Measurements from ENCODE around the gene KIAA0232. TPM values are rescaled to one million over a fixed set of nuclear protein-coding genes. Genes with fewer than 3 reads are reported as not detected.

KIAA0232 gene
- total RNA-seq, 1 experiment from 2014 or later: 28.5 TPM

DNA sequence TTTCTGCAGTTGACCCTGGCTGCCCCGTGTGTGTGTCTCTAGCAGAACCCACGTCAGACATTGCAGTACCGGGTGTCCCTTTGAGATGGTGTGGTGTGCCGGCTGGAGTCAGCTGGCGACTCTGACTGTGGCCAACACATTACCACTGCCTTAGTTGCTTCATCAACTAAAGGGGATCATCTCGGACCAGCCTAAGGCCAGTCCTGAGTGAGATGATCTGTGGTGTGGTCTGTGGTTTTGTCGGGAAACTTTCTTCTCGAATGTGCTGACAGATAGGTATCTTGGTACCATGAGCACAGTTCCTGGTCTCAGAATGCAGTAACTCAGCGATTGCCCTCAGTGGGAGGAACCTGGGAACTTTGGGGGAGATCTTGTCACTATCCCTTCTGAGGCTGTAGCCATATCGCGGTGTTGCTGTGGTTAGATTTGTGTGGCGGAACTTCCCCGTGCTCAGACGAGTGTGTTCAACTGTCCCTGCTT is 142.9 kb downstream of the KIAA0232 start:
- Histone ChIP-seq H3K18ac (ENCODE audit: insufficient read length, low read depth, low read length) (no peak overlapping the region), H3K23ac (ENCODE audit: insufficient read length, low read depth, low read length) (no peak overlapping the region), H4K5ac (ENCODE audit: insufficient read length, low read depth, low read length) (no peak overlapping the region), H3K27ac (ENCODE audit: insufficient read length, low read depth, low read length) (no peak overlapping the region), H3K79me2 (ENCODE audit: insufficient read depth, low read length) (no peaks in the 10 kb centered on the region; the same call in 1 of the 2 replicates), H3K9me3 (ENCODE audit: control insufficient read depth, low read depth, low read length) (no peaks in the 10 kb centered on the region), H3K56ac (ENCODE audit: insufficient read length, low read depth, low read length) (no peak overlapping the region), H3K27me3 (ENCODE audit: insufficient read depth, low read length) (no peaks in the 10 kb centered on the region), H2AK5ac (ENCODE audit: insufficient read length, low read length) (no peak overlapping the region), H2BK20ac (ENCODE audit: low read depth, low read length, poor library complexity, severe bottlenecking) (no peak overlapping the region), H4K91ac (ENCODE audit: insufficient read length, low read depth, low read length) (no peak overlapping the region), H3K79me1 (ENCODE audit: insufficient read depth, low read depth, low read length, poor library complexity, severe bottlenecking) (no peaks in the 10 kb centered on the region), H4K20me1 (ENCODE audit: control insufficient read depth, insufficient read depth, insufficient read length) (peaks cover 5% of the 10 kb centered on the region), H3K14ac (ENCODE audit: insufficient read depth, low read length) (no peak overlapping the region), H3K4me1 (ENCODE audit: insufficient read depth, low read length) (no peaks in the 10 kb centered on the region), H4K8ac (replicated peaks; ENCODE audit: insufficient read length, low read depth, low read length) (no peak overlapping the region), H2BK15ac (ENCODE audit: low read depth, low read length) (no peak overlapping the region), H3K4ac (ENCODE audit: low read depth, low read length) (no peak overlapping the region), H3T11ph (ENCODE audit: low read length) (no peak overlapping the region), H3K4me2 (ENCODE audit: insufficient read depth, insufficient read length, low read length) (no peak overlapping the region), H2BK12ac (ENCODE audit: insufficient read length, low read depth, low read length) (no peak overlapping the region), H3K9ac (ENCODE audit: extremely low read depth, insufficient read length, low read length) (no peak overlapping the region), H2BK5ac (ENCODE audit: insufficient read length, low read length) (no peak overlapping the region), H2AFZ (ENCODE audit: low read length) (no peak overlapping the region), H2BK120ac (ENCODE audit: low read depth, low read length, poor library complexity, severe bottlenecking) (no peak overlapping the region), H3K23me2 (ENCODE audit: insufficient read length, low read depth, low read length, poor library complexity, severe bottlenecking) (no peaks in the 10 kb centered on the region)
- Mint-ChIP-seq H3K27me3 (ENCODE audit: low read depth) (no peaks in the 10 kb centered on the region), H3K27ac (peak overlapping the region in 1 of 3 experiments; percentile 56; a peak in 2 of 7 replicates), H3K9me3 (no peaks in the 10 kb centered on the region), H3K4me3 (no peak overlapping the region), H3K4me1 (peaks cover 21 to 32% of the 10 kb centered on the region in 2 experiments), H3K36me3 (ENCODE audit: insufficient read depth in 1 of 3, low read depth in 3 of 3) (peaks cover 12 to 29% (median 26%) of the 10 kb centered on the region in 3 experiments; a peak in 5 of 7 replicates)
- WGBS (ENCODE audit: extremely low coverage, insufficient read length, low lambda C conversion rate): no CpG with 5 or more reads among the region's 14 CpGs
- TF ChIP-seq, protein P1, sequence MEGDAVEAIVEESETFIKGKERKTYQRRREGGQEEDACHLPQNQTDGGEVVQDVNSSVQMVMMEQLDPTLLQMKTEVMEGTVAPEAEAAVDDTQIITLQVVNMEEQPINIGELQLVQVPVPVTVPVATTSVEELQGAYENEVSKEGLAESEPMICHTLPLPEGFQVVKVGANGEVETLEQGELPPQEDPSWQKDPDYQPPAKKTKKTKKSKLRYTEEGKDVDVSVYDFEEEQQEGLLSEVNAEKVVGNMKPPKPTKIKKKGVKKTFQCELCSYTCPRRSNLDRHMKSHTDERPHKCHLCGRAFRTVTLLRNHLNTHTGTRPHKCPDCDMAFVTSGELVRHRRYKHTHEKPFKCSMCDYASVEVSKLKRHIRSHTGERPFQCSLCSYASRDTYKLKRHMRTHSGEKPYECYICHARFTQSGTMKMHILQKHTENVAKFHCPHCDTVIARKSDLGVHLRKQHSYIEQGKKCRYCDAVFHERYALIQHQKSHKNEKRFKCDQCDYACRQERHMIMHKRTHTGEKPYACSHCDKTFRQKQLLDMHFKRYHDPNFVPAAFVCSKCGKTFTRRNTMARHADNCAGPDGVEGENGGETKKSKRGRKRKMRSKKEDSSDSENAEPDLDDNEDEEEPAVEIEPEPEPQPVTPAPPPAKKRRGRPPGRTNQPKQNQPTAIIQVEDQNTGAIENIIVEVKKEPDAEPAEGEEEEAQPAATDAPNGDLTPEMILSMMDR (conservative IDR thresholded peaks at IDR 0.05): no peak
- no peak for DNase-seq

Measured in H9 (cell line).